Measurements from ENCODE around the gene MYO3B.

DNA sequence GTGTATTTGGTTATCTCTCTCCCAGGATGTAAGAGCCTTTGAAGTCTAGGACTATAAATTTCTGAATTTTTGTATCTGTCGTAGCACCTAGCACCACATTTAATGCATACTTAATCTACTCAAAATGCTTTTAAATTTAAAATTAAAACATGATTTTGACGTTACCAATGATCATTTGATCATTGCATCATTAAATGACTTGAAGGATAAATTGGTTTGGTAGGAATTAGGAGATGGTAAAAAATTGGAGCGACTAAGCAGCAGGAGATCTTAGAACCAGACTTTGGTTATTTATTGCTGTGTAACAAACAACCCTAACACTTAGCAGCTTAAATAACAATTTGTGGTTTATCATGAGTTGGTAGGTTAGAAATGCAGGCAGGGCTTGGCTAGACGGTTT is 84.9 kb downstream of the MYO3B start:
- TF ChIP-seq, protein P1, sequence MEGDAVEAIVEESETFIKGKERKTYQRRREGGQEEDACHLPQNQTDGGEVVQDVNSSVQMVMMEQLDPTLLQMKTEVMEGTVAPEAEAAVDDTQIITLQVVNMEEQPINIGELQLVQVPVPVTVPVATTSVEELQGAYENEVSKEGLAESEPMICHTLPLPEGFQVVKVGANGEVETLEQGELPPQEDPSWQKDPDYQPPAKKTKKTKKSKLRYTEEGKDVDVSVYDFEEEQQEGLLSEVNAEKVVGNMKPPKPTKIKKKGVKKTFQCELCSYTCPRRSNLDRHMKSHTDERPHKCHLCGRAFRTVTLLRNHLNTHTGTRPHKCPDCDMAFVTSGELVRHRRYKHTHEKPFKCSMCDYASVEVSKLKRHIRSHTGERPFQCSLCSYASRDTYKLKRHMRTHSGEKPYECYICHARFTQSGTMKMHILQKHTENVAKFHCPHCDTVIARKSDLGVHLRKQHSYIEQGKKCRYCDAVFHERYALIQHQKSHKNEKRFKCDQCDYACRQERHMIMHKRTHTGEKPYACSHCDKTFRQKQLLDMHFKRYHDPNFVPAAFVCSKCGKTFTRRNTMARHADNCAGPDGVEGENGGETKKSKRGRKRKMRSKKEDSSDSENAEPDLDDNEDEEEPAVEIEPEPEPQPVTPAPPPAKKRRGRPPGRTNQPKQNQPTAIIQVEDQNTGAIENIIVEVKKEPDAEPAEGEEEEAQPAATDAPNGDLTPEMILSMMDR (IDR thresholded peaks at IDR 0.05; ENCODE audit: borderline replicate concordance, extremely low read depth, low read length, poor library complexity, severe bottlenecking) = no peak
- no peak for TF ChIP-seq EZH2 (IDR thresholded peaks at IDR 0.05; ENCODE audit: borderline replicate concordance, low read depth, low read length, severe bottlenecking)

Measured in DND-41 (cell line).